CMK (cell line): Measurements from ENCODE around the gene SEMA3D.
"Not testable (repeated sequence)": the region's sequence is repeated elsewhere in the genome, so short reads cannot be mapped to it uniquely, and the experiment has no call there.

Experiments
- DNase-seq: peaks from one replicate; pipeline ENCODE4 v3.0.0-alpha.2; 2010; ENCODE audit warnings: low read depth

The SEMA3D gene

DNA sequence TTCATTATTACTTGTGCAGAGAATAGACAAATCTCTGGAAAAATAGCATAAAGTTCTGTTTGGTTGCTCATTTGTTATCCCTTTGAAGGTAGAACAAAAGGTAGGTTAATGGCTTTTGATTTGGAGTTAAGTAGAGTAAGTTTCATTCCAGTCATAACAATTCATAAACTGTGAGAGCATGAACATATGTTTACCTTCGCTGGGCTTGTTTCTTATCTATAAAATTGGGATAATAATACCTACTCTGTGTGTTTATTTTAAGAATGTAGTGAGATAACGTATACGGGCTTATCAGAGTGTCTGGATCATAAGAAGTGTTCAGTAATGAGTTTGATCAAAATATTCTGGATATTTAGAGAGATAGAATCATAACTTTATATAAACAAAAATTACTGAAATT lies 155.4 kb downstream of the SEMA3D start:
- no peak for DNase-seq

- no peak for DNase-seq
Observed at GRCh38 chr7:85030893-85031292, 156.0 kb downstream of the SEMA3D start.

DNA sequence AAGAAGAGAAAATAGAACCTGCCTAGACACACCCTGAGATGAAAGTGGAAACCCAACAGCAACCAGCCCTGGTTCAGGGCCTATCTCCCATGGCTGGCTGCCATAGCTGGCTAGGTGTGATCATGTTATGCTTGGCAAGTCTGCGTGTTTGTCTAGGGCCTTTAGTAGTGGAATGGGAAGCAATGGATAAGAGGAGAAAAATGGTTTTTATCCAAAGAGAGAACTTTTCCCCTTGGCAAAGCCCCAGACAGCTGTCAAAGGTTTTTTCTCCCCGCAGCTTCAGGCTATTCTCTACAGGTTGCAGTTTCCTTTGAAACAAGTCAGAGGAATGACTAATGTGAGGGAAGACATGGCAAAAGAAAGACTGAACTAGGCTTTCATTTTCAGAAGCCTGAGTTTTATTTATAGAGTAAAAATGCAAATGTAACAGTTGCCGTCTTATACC lies 161.5 kb downstream of the SEMA3D start:
- DNase-seq: no peak

GRCh38 chr7:85023916-85024315 lies 162.9 kb downstream of the SEMA3D start:
- DNase-seq: no peak

- no peak for DNase-seq
Observed at GRCh38 chr7:85023066-85023712, 163.7 kb downstream of the SEMA3D start.

DNA sequence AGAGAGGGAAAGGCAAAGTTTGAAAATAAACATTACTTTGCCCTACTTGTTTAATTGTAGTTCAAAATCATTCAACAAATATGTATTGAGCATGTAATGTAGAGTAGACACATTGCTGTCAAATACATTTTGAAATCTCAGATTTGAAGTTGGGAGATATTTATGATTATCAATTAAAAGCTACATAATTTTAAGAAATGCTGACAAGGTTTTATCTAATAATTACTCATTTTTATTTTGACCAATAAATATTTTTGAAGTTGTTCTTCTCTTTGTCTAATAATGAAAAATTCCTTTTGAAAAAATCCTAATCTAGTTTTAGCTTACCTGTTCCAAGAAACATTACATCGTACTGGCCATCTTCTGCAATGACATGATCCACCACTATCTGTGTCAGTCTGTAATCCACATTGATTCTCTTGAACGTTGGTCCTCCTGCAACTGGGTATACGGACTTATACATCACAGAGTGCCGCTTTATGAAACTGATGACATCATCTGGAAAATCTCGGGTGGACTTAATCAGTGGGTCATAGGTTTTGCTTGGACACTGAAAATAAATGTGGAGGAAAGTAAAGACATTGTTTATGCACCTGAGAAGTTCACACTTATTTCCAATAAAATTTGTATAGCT lies 164.7 kb downstream of the SEMA3D start:
- DNase-seq: no peak

DNA sequence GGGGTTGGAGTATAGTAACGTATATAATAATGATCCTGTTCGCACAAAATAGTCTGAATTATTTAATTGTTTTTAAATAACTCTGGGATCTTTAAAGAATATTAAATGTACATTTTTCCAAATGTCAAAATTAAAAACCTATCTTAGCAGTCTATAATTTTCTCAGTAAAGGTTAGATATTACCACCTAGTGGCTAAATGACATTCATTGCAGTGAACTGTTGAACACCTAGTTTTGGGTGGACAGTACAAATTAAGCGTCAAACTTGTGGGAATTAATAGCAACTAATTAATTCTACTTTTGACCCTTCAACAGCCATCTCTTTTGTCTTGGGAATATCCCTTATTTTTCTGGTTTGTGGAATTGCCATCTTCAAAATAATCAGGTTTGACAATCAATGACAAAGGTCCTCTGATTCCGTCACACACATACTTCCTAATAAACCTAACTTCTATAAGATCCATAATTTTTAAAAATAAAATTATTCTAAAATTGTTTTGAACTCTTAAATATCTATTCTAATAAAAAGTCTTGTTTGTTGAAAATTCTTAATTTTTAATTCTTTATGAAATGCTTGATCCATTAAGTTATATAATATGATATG lies 165.7 kb downstream of the SEMA3D start:
- DNase-seq: no peak

GRCh38 chr7:85019778-85020177 lies 167.1 kb downstream of the SEMA3D start:
- no peak for DNase-seq

DNA sequence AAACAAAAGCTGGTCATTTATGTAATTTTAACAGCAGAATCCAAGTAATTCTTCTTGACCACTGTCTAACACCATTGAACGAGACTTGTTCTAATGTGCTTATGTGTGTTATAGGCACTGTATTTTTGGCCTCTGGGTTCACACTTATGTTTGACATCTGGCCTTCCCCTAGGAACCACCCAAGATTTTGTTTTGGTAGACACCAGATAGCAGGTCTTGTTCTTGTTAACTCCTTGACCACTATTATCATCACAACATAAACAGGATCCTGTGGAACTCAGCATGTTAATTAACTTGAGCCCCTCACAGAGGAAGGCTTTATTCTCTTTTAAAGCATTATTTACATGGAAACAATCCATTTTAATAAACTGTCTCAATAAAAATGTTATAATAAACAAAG lies 167.7 kb downstream of the SEMA3D start:
- DNase-seq: no peak

- no peak for DNase-seq
Observed at GRCh38 chr7:85018498-85018897, 168.4 kb downstream of the SEMA3D start.

DNA sequence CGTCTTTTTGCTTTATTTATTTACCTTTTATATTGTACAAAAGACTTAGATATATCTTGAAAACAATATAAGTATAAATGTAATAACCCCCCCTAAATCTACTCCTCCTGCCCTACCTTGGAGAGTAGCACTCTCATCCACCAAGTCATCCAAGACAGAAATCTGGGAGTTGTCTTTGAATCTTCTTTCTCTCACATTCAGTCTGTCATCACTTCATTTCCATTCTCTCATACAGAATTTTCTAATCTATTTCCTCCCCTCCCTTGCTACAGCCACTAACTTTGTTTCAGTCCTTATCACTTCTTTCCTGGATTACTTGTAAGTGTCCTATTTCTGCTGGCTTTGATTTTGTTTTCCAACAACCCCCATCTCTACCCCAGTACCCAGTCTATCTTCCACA lies 170.6 kb downstream of the SEMA3D start:
- DNase-seq: no peak

- DNase-seq: no peak
Observed at GRCh38 chr7:85014936-85015660, 171.8 kb downstream of the SEMA3D start.

GRCh38 chr7:85011127-85011526 lies 175.7 kb downstream of the SEMA3D start:
- DNase-seq: no peak

DNA sequence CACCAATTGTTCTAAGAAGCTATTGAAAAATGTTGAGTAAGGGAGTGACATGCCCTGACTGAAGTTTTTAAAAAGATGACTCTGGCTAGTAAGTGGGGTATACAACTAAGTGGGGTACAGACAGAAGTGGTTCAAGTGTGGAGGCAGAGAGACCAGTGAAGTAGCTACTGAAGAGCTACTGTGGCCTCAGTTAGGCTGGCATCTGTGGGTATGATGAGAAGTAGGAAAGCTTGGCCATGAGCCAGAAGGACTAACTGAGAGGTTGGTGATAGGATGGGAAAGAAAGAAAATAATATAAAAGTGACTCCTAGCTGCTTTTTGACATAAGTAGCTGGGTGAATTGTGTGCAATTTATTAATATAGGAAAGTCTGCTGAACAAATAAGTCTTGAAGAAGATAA lies 176.6 kb downstream of the SEMA3D start:
- DNase-seq: no peak

DNA sequence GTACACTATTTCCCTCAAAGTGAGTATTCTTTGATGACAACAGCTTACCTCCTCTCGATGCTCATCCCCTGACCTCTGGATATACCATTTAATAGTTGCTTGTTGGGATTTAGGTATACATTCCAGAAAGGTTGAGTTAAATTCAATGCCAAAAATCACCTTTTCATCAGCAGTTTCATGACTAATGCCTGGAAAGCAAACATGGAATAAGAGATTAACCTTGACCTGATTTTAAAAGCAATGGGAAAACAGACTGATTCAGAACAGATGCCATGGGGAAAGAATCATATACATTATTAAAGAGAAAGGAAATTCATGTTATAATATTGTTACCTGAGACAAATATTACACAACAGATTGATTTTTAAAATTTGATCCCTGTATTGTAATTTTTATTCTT lies 180.1 kb downstream of the SEMA3D start:
- DNase-seq: no peak

- no peak for DNase-seq
Observed at GRCh38 chr7:85004402-85004801, 182.5 kb downstream of the SEMA3D start.

- DNase-seq: no peak
Observed at GRCh38 chr7:85001495-85002345, 185.1 kb downstream of the SEMA3D start.

DNA sequence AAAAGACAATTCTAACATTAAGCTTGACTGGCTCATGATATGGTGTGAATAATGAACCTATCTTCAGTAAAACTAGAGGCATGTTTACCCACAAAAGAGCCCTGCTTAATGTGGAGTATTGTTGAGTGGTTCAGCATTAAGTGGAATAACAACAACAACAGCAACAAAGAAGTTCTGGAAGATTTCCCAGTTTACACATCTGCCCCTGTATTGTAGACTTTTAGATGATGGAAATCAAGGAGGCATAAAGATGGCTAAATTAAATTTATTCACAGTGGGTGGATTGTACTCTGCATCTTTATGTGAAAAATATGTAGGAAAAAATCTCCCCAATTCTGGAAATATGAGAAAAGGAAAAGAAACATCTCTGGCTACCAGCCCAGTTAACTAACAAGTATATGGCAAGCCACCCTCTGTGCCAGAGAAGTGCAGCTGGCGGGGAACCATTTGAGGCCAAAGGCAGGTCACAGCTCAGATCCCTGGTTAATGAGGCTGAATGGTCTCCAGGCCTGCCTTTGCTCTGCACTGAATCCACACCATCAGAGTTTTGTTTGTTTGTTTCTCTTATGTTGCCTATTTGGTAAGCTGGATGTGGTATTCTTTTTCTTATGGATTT lies 186.0 kb downstream of the SEMA3D start:
- no peak for DNase-seq

- no peak for DNase-seq
Observed at GRCh38 chr7:84999450-84999849, 187.4 kb downstream of the SEMA3D start.

GRCh38 chr7:84998665-84999064 lies 188.2 kb downstream of the SEMA3D start:
- no peak for DNase-seq

- DNase-seq: no peak
Observed at GRCh38 chr7:84997626-84998025, 189.2 kb downstream of the SEMA3D start.

DNA sequence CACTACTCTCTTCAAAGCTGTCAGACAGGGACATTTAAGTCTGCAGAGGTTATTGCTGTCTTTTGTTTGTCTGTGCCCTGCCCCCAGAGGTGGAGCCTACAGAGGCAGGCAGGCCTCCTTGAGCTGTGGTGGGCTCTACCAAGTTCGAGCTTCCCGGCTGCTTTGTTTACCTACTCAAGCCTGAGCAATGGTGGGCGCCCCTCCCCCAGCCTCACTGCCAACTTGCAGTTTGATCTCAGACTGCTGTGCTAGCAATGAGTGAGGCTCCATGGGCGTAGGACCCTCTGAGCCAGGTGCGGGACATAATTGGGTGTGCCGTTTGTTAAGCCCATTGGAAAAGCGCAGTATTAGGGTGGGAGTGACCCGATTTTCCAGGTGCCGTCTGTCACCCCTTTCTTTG lies 193.9 kb downstream of the SEMA3D start:
- not testable (repeated sequence) for DNase-seq
